ENCODE results near the gene RILP.

The RILP gene

DNA sequence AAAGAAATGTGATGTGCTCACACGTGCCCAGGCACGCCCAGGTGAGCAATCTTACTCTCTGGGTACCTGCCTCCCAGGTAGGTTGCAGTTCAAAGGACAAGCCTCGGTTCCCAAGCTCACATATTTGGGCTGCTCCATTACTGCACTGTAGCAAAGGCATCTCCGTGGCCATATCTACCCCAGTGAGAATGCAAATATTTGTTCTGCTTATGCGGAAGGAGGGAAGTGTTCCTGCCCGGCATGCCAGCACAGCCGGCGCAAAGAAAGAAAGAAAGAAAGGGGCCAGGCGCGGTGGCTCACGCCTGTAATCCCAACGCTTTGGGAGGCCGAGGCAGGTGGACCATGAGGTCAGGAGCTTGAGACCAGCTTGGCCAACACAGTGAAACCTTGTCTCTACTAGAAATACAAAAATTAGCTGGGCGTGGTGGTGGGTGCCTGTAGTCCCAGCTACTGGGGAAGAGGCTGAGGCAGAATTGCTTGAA is 51.8 kb downstream of the RILP start:
- DNase-seq: no peak

Measured in stimulated activated CD4-positive, alpha-beta T cell treated with anti-CD3 and anti-CD28 coated beads, Interleukin-15, amount 100 ng/mL, for 24 hours (primary cell).